Loucy (cell line): ENCODE data around the gene JPH3.

Experiments used
- EZH2phosphoT487 ChIP-seq: fragments of 200-600 bp; IDR thresholded peaks from 2 replicates; pipeline ENCODE4 v1.6.1; 2018; ENCODE audit warnings: antibody characterized with exemption, mild to moderate bottlenecking, moderate library complexity, borderline replicate concordance
- TF ChIP-seq, protein P1 (sequence below): fragments of 200-600 bp; sonication (generic); conservative IDR thresholded peaks from 2 replicates; pipeline ENCODE4 v1.5.1; 2014; ENCODE audit warnings: mild to moderate bottlenecking, antibody characterized with exemption, low read length

DNA sequence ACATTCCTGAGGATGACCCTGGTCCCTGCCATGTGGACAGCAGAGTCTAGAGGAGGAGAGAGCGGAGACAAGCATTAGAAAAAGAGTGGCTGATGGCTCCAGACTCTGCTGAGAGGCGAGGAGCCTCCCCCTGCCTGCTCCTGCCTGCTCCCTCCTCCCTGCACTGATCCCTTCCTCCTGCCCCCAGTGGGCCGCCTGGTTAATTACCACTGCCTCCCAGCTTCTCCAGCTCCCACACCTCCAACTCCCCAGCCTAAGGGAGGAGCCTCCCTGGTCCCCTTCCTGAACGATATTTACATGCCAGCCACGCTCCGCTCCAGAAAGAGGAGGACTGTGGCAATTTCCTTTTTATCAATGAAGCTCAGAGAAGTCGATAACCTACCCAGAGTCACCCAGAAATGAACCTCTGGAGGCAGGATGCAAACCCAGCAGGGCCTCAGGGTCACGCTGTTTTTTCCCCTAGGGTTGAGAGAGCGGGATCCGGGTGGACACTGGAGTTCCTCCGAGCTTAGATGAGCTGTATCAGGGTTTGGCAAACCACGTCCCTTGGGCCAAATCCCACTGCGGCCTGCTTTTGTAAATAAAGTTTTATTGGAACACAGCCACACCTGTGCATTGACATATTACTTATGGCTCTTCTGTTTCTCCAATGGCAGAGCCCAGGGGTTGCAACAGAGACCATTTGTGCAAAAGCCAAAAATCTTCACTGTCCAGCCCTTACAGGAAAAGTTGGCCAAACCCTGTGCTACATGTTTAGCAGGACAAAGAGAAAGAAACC is 27.1 kb upstream of the JPH3 start:
- TF ChIP-seq, protein P1, sequence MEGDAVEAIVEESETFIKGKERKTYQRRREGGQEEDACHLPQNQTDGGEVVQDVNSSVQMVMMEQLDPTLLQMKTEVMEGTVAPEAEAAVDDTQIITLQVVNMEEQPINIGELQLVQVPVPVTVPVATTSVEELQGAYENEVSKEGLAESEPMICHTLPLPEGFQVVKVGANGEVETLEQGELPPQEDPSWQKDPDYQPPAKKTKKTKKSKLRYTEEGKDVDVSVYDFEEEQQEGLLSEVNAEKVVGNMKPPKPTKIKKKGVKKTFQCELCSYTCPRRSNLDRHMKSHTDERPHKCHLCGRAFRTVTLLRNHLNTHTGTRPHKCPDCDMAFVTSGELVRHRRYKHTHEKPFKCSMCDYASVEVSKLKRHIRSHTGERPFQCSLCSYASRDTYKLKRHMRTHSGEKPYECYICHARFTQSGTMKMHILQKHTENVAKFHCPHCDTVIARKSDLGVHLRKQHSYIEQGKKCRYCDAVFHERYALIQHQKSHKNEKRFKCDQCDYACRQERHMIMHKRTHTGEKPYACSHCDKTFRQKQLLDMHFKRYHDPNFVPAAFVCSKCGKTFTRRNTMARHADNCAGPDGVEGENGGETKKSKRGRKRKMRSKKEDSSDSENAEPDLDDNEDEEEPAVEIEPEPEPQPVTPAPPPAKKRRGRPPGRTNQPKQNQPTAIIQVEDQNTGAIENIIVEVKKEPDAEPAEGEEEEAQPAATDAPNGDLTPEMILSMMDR: no peak
- no peak for TF ChIP-seq EZH2phosphoT487
